Activated T-helper 1 cell treated with anti-CD3 and anti-CD28 coated beads, Interleukin-12 subunit alpha, Interleukin-12 subunit beta, Interleukin-2, Interleukin-4 antibody, amounts not matched to agents 30 ng/mL and 10 ng/mL and 1 ng/mL, durations not matched to agents 14 hours and 24 hours and 36 hours (primary cell): ENCODE results near the gene MS4A4E. TPM values are rescaled to one million over a fixed set of nuclear protein-coding genes. Genes with fewer than 3 reads are reported as not detected.
"Not testable (repeated sequence)": the region's sequence is repeated elsewhere in the genome, so short reads cannot be mapped to it uniquely, and the experiment has no call there.

ENCODE experiments used
- DNase-seq: peaks from one replicate; pipeline ENCODE4 v3.0.0; 2021; ENCODE audit warnings: low spot score
- H3K27ac Mint-ChIP-seq: one replicate; pipeline ENCODE4 v1.8.0; 2021; ENCODE audit warnings: mild to moderate bottlenecking, mixed read lengths
- H3K27me3 Mint-ChIP-seq: one replicate; pipeline ENCODE4 v1.8.0; 2022; ENCODE audit warnings: mild to moderate bottlenecking, moderate library complexity, mixed read lengths; ENCODE audit not compliant: insufficient read depth
- H3K36me3 Mint-ChIP-seq: one replicate; pipeline ENCODE4 v1.8.0; 2021; ENCODE audit warnings: low read depth, mixed read lengths
- H3K4me1 Mint-ChIP-seq: one replicate; pipeline ENCODE4 v1.8.0; 2021; ENCODE audit warnings: low read depth, mixed read lengths
- H3K4me3 Mint-ChIP-seq: one replicate; pipeline ENCODE4 v1.8.0; 2021; ENCODE audit warnings: mild to moderate bottlenecking, moderate library complexity, mixed read lengths
- H3K9me3 Mint-ChIP-seq: one replicate; pipeline ENCODE4 v1.8.0; 2021; ENCODE audit warnings: mixed read lengths
- intact Hi-C: fragments of 100-400 bp; cut with micrococcal nuclease; formaldehyde crosslinking; loops from one replicate; pipeline ENCODE4 v1.15.1; 2024
- total RNA-seq: library from RNA; stranded (reverse); gene quantifications from 2 replicates; pipeline ENCODE4 v1.2.3, GENCODE V29; 2022

Gene MS4A4E
- not detected in 2 replicates for total RNA-seq

DNA sequence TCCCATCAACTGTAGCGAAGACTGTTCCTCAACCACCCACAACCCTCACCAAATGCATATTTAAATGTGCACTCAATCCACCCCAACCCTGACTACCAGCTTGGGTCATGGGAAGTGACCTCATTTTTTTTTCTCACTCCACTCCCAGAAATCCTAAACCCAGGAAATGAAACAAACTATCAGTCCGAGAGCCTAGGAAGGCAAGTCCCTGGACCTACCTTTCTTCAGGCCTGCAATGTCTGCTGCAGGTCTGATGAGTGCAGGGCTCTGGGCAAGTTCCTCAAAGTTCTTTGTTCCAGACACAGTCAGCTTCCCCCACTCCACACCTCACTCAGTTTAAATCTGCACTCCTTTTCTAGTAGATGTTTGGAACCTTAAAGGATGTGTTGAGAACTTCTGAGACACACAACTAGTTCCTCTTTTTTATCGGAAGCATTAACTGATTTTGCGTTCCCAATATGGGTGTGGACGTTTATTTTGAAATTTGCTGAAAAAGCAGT is at the start of gene MS4A4E:
Gene MS4A4E, minus strand, starts transcription at position 398 of the 500 bp plus-strand sequence. CDS start 13,082 bp downstream, outside the sequence.
- Mint-ChIP-seq H3K9me3 (no peaks in the 10 kb centered on the region), H3K27ac (no peak within 1 kb of the TSS), H3K4me3 (no peak within 1 kb of the TSS), H3K36me3 (no peaks in the 10 kb centered on the region), H3K27me3 (peaks cover 4% of the 10 kb centered on the region), H3K4me1 (no peaks in the 10 kb centered on the region)
- intact Hi-C loops = no loop called here
- DNase-seq = no peak

GRCh38 chr11:60292145-60292544 is 49.2 kb upstream of the MS4A4E start:
- DNase-seq = no peak
- intact Hi-C loops = no loop called here
- no peaks in the 10 kb centered on the region for H3K36me3 Mint-ChIP-seq
- no peaks in the 10 kb centered on the region for H3K9me3 Mint-ChIP-seq
- H3K4me1 Mint-ChIP-seq = no peaks in the 10 kb centered on the region
- no peak overlapping the region for H3K27ac Mint-ChIP-seq
- no peak overlapping the region for H3K4me3 Mint-ChIP-seq
- H3K27me3 Mint-ChIP-seq = no peaks in the 10 kb centered on the region

- no peaks in the 10 kb centered on the region for H3K9me3 Mint-ChIP-seq
- H3K27ac Mint-ChIP-seq = no peak overlapping the region
- H3K4me3 Mint-ChIP-seq = no peak overlapping the region
- no peak for DNase-seq
- no peaks in the 10 kb centered on the region for H3K36me3 Mint-ChIP-seq
- H3K27me3 Mint-ChIP-seq = no peaks in the 10 kb centered on the region
- intact Hi-C loops = no loop called here
- no peaks in the 10 kb centered on the region for H3K4me1 Mint-ChIP-seq
These were observed 45.6 kb upstream of the MS4A4E start for GRCh38 chr11:60288531-60288930.

DNA sequence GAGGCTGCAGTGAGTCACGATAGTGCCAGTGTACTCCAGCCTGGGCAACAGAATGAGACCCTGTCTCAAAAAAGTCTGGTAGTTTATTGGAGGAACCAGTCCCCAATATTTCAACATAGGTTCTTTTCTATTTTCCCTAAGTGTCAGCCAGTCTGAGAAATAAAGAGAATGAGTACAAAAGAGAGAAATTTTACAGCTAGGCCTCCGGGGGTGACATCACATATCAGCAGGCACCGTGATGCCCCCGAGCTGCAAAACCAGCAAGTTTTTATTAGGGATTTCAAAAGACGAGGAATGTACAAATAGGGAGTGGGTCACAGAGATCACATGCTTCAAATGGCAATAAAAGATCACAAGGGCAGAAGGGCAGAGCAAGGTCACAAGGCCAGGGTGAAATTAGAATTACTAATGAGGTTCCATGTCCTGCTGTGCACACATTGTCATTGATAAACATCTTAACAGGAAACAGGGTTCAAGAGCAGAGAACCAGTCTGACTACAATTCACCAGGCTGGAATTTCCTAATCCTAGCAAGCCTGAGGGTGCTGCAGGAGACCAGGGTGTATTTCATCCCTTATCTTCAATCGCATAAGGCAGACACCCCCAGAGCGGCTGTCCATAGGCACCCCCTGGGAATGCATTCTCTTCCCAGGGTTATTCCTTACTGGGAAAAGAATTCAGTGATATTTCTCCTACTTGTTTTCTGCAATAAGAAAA is 42.6 kb upstream of the MS4A4E start:
- intact Hi-C loops, H3K9me3 Mint-ChIP-seq, DNase-seq, H3K4me3 Mint-ChIP-seq, H3K27ac Mint-ChIP-seq, H3K4me1 Mint-ChIP-seq, H3K27me3 Mint-ChIP-seq, H3K36me3 Mint-ChIP-seq: not testable (repeated sequence)

DNA sequence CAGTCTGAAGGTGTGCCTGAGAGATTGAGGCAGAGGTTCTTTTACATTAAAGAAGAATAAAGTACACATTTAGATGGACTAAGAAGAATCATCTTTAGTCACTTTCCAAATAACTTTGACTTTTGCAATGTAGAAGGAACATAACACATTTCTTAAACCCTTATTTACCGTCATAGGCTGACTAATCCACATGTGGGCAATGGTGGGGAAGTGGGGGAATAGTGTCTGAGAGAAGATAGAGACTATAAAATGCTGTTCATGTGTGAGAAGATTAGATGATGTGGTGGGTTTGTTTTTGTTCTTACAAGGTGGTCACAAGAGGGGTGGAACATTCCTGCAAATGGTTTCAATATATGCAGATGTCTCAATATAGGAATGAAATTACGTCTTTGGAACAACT is 39.3 kb upstream of the MS4A4E start:
- intact Hi-C loops = no loop called here
- Mint-ChIP-seq H3K4me3 (no peak overlapping the region), H3K36me3 (no peaks in the 10 kb centered on the region), H3K4me1 (no peaks in the 10 kb centered on the region), H3K27me3 (no peaks in the 10 kb centered on the region), H3K27ac (no peak overlapping the region), H3K9me3 (no peaks in the 10 kb centered on the region)
- no peak for DNase-seq

DNA sequence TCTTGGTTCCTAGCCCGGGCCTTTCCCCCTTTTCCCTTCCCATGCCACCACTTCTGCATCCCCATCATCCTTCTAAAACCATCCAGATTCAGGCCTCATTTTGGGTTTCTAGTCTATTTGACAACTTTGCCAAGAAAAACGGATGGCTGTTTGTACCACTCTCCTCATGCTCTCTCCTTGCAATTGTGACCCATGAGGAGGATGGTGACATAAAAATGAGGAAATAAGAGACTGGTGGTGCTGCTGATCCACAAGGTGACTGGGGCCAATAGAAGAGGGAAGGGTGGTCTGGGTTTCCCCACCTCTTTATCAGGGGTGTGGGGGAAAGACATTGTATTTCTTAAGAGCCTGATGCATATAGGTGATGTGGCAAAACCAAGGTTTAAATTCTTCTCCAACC is 38.5 kb upstream of the MS4A4E start:
- H3K4me1 Mint-ChIP-seq = no peaks in the 10 kb centered on the region
- no peak overlapping the region for H3K27ac Mint-ChIP-seq
- DNase-seq = no peak
- H3K4me3 Mint-ChIP-seq = no peak overlapping the region
- H3K27me3 Mint-ChIP-seq = no peaks in the 10 kb centered on the region
- H3K36me3 Mint-ChIP-seq = no peaks in the 10 kb centered on the region
- H3K9me3 Mint-ChIP-seq = no peaks in the 10 kb centered on the region
- intact Hi-C loops = no loop called here

DNA sequence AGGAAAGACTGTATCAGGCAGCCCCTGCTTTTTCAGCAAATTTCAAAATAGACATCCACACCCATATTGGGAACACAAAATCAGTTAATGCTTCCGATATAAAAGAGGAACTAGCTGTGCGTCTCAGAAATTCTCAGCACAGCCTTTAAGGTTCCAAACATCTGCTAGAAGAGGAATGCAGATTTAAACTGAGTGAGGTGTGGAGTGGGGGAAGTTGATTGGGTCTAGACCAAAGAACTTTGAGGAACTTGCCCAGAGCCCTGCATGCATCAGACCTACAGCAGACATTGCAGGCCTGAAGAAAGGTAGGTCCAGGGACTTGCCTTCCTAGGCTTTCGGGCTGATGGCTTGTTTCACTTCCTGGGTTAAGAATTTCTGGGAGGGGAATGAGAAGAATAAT is 37.5 kb upstream of the MS4A4E start, which contains the start of gene MS4A4A:
Gene MS4A4A, plus strand, starts transcription at position 255 of the 400 bp plus-strand sequence. Its CDS starts 10 bp downstream, at position 265.
- Mint-ChIP-seq H3K27ac (no peak within 1 kb of the TSS), H3K36me3 (no peaks in the 10 kb centered on the region), H3K4me1 (no peaks in the 10 kb centered on the region), H3K9me3 (no peaks in the 10 kb centered on the region), H3K27me3 (no peaks in the 10 kb centered on the region), H3K4me3 (no peak within 1 kb of the TSS)
- DNase-seq = no peak
- intact Hi-C loops = no loop called here

GRCh38 chr11:60274416-60274815 is 31.5 kb upstream of the MS4A4E start:
- no peak for DNase-seq
- Mint-ChIP-seq H3K27ac (no peak overlapping the region), H3K9me3 (peaks cover 5% of the 10 kb centered on the region), H3K4me3 (no peak overlapping the region), H3K27me3 (no peaks in the 10 kb centered on the region), H3K4me1 (no peaks in the 10 kb centered on the region), H3K36me3 (no peaks in the 10 kb centered on the region)
- intact Hi-C loops = no loop called here

- no peaks in the 10 kb centered on the region for H3K4me1 Mint-ChIP-seq
- DNase-seq = no peak
- H3K36me3 Mint-ChIP-seq = no peaks in the 10 kb centered on the region
- intact Hi-C loops = loop anchor here (1.0 to 10.0 kb wide), 2 partner anchors 349 to 442 kb away; no protein-coding TSS in a partner anchor
- no peak overlapping the region for H3K27ac Mint-ChIP-seq
- no peak overlapping the region for H3K4me3 Mint-ChIP-seq
- no peaks in the 10 kb centered on the region for H3K9me3 Mint-ChIP-seq
- no peaks in the 10 kb centered on the region for H3K27me3 Mint-ChIP-seq
These were observed 22.7 kb upstream of the MS4A4E start for GRCh38 chr11:60265373-60266214.

DNA sequence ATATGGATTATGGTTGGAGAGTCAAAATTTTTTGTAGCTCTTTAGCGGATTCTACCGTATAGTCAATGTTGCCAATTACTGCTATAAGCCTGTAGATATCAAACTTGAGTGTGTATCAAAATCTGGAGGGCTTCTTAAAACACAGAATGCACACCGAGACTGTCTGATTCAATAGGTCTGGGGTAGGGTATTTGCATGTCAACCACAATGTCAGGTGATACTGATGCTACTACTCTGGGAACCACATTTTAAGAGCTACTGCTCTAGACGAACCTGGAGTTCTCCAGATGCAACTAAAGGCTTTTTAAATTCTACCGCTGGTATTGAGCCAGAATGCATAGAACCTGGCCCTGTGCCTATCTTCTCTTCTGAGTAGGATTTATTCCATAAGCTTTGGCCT is 21.7 kb upstream of the MS4A4E start:
- intact Hi-C loops = loop anchor here (1.0 to 10.0 kb wide), 2 partner anchors 350 to 441 kb away; no protein-coding TSS in a partner anchor
- Mint-ChIP-seq H3K36me3 (no peaks in the 10 kb centered on the region), H3K4me1 (no peaks in the 10 kb centered on the region), H3K4me3 (no peak overlapping the region), H3K27me3 (no peaks in the 10 kb centered on the region), H3K9me3 (no peaks in the 10 kb centered on the region), H3K27ac (no peak overlapping the region)
- DNase-seq = no peak

- no peaks in the 10 kb centered on the region for H3K36me3 Mint-ChIP-seq
- no peaks in the 10 kb centered on the region for H3K4me1 Mint-ChIP-seq
- no peak overlapping the region for H3K4me3 Mint-ChIP-seq
- H3K27ac Mint-ChIP-seq = no peak overlapping the region
- intact Hi-C loops = loop anchor here (10.0 kb wide), 1 partner anchor 351 kb away; no protein-coding TSS in a partner anchor
- H3K27me3 Mint-ChIP-seq = no peaks in the 10 kb centered on the region
- DNase-seq = no peak
- H3K9me3 Mint-ChIP-seq = no peaks in the 10 kb centered on the region
These were observed 20.5 kb upstream of the MS4A4E start for GRCh38 chr11:60263402-60263801.

DNA sequence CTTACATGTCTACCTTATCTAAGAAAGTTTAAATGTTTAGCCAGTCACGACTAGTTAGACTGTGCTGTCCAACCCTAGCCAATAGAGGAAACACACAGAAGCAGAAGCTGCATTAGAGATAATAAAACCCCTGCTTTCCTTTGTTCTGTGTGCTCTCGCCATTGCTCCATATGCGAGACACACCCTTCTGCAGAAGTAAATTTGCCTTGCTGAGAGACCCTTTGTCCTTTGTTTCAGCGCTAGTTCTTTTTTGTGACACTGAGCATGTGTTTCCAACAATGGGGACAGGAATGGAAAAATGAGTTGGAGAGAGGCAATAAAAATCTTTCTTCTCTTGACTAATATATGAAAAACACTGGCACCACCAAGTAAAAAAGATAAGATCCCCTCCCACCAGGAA is 18.1 kb upstream of the MS4A4E start:
- Mint-ChIP-seq H3K27ac (no peak overlapping the region), H3K36me3 (no peaks in the 10 kb centered on the region), H3K27me3 (no peaks in the 10 kb centered on the region), H3K4me3 (no peak overlapping the region), H3K9me3 (no peaks in the 10 kb centered on the region), H3K4me1 (no peaks in the 10 kb centered on the region)
- DNase-seq = no peak
- intact Hi-C loops = loop anchor here (10.0 kb wide), 1 partner anchor 354 kb away; no protein-coding TSS in a partner anchor
